ENCODE results near the gene TFG. TPM values are rescaled to one million over a fixed set of nuclear protein-coding genes. Genes with fewer than 3 reads are reported as not detected.

TFG gene
- total RNA-seq, 1 donor from 2014 or later, result 91.3 TPM

- Mint-ChIP-seq H3K9me3 (no peaks in the 10 kb centered on the region), H3K27me3 (ENCODE audit: low read depth) (peaks cover 79% of the 10 kb centered on the region), H3K36me3 (ENCODE audit: low read depth) (no peaks in the 10 kb centered on the region), H3K4me1 (no peaks in the 10 kb centered on the region), H3K4me3 (no peak overlapping the region), H3K27ac (ENCODE audit: unreplicated experiment) (no peak overlapping the region)
- DNase-seq (ENCODE audit: low read depth, low spot score), result no peak
- TF ChIP-seq CTCF (conservative IDR thresholded peaks at IDR 0.05), result no peak
Observed at GRCh38 chr3:100696161-100696560, 13.1 kb upstream of the TFG start.

GRCh38 chr3:100697172-100697571 is 12.1 kb upstream of the TFG start:
- H3K4me3 Mint-ChIP-seq, result no peak overlapping the region
- no peak for TF ChIP-seq CTCF (conservative IDR thresholded peaks at IDR 0.05)
- no peaks in the 10 kb centered on the region for H3K36me3 Mint-ChIP-seq (ENCODE audit: low read depth)
- H3K27ac Mint-ChIP-seq (ENCODE audit: unreplicated experiment), result no peak overlapping the region
- H3K27me3 Mint-ChIP-seq (ENCODE audit: low read depth), result peaks cover 83% of the 10 kb centered on the region
- no peaks in the 10 kb centered on the region for H3K9me3 Mint-ChIP-seq
- no peaks in the 10 kb centered on the region for H3K4me1 Mint-ChIP-seq
- DNase-seq (ENCODE audit: low read depth, low spot score), result no peak

DNA sequence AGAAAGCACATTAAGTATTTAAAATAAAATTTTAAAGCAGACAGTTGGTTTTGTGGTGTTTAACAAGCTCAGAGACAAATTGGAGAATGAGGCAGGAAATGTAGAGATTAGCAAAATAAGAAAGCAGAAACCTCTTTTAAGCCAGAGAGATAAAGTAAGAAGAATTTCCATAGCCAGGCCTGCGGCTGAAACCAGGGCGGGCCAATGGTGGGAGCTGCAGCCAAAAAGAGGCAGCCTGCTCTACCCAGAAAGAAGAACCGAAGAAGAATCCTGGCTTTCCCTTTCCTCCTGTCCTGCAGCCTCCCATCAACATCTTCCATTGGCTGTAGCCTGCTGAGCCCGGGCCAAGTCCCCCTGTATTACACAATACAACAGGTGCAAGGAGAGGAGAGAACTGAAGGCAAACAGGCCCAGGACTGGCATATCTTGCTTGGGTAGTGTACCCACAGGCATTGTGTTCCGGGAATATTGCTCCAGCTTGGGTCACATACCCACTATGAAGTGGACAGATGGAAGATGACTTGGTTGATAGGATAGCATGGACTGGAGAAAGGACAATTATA is 11.5 kb upstream of the TFG start:
- Mint-ChIP-seq H3K4me1 (no peaks in the 10 kb centered on the region), H3K4me3 (no peak overlapping the region), H3K9me3 (no peaks in the 10 kb centered on the region), H3K27me3 (ENCODE audit: low read depth) (peaks cover 85% of the 10 kb centered on the region), H3K36me3 (ENCODE audit: low read depth) (no peaks in the 10 kb centered on the region), H3K27ac (ENCODE audit: unreplicated experiment) (no peak overlapping the region)
- TF ChIP-seq CTCF (conservative IDR thresholded peaks at IDR 0.05), result no peak
- DNase-seq (ENCODE audit: low read depth, low spot score), result no peak

DNA sequence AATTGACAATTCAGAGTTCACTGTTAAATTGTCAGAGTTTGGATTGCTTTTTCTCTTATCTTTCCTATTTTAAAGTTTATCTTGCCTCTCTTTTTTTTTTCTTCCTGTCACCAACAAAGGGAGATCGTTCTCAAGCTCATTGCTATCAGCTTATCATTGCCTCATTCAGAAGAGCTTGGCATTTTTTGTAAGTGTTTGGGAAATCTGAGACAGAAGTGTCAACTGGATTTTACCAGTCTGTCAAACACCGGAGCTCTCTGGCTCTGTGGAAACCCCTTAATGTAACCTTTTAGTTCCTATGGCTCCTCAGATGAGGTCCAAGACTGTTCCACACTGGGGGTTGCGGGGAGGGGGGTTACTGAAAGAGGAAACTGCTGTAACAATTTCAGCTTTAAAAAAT is 10.6 kb upstream of the TFG start:
- H3K9me3 Mint-ChIP-seq, result no peaks in the 10 kb centered on the region
- H3K4me1 Mint-ChIP-seq, result no peaks in the 10 kb centered on the region
- H3K27me3 Mint-ChIP-seq (ENCODE audit: low read depth), result peaks cover 88% of the 10 kb centered on the region
- H3K36me3 Mint-ChIP-seq (ENCODE audit: low read depth), result no peaks in the 10 kb centered on the region
- H3K27ac Mint-ChIP-seq (ENCODE audit: unreplicated experiment), result no peak overlapping the region
- no peak for TF ChIP-seq CTCF (conservative IDR thresholded peaks at IDR 0.05)
- no peak overlapping the region for H3K4me3 Mint-ChIP-seq
- no peak for DNase-seq (ENCODE audit: low read depth, low spot score)

GRCh38 chr3:100700708-100701107 is 8.6 kb upstream of the TFG start:
- no peak for TF ChIP-seq CTCF (conservative IDR thresholded peaks at IDR 0.05)
- Mint-ChIP-seq H3K4me3 (no peak overlapping the region), H3K4me1 (no peaks in the 10 kb centered on the region), H3K9me3 (no peaks in the 10 kb centered on the region), H3K36me3 (ENCODE audit: low read depth) (no peaks in the 10 kb centered on the region), H3K27me3 (ENCODE audit: low read depth) (peaks cover 87% of the 10 kb centered on the region), H3K27ac (ENCODE audit: unreplicated experiment) (no peak overlapping the region)
- DNase-seq (ENCODE audit: low read depth, low spot score), result no peak

Measured in neural crest cell (in vitro differentiated cells).